NCI-H2196 treated with DMSO at 0.1 percent for 48 hours (cell line): ENCODE measurements around the gene AHCTF1.
"Not testable (repeated sequence)": the region's sequence is repeated elsewhere in the genome, so short reads cannot be mapped to it uniquely, and the experiment has no call there.

ENCODE experiments used
- DNase-seq: peaks from one replicate; lab custom pipeline; 2025; ENCODE audit not compliant: unreplicated experiment; lab: John Stamatoyannopoulos, UW

Gene AHCTF1

DNA sequence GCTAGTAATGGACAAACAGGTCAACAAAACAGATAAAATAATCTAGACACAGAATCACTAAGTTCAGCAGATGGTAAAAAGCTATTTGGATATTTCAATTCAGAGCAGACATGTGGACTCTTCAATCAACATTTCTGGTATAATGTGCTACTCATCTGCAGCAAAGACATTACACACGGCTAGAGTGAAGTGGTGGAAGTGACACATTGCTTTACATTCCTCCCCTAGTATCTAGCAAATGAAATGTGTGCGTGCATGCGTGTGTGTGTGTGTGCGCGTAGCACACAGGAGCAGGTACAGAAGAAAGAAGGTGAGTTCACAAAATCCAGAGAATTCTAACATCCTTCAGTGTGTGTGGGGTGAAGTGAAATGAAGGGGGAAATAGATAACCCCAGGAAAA is 8.3 kb downstream of the AHCTF1 start:
- DNase-seq = no peak

DNA sequence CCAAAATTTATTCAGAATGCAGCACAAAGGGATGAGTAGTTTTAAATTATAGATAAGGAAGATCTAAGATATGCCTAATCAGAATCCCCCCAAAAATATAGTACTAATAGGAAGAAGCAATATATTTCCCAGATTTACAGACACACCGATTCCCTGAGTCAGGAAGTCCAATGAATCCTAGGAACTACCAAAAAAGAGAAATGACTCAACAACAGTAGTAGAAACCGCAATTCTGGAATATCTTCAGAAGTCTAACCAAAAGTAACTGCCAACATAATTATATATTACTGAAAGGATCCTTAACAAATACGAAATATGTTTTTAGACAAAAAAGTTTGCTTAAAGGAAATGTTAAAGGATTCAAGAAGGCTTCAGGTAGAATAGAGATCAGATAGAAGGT is 10.3 kb downstream of the AHCTF1 start:
- DNase-seq = no peak

DNA sequence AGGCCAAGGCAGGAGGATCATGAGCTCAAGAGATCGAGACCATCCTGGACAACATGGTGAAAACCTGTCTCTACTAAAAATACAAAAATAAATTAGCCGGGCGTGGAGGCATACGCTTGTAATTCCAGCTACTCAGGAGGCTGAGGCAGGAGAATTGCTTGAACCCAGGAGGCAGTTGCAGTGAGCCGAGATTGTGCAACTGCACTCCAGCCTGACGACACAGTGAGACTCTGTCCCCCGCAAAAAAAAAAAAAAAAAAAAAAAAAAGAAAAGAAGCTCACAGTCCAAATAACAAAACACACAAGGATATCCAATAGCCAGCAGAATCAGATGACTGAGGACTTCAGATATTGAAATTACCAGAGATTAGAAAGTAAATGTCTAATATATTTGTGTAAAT is 11.8 kb downstream of the AHCTF1 start:
- DNase-seq = no peak

DNA sequence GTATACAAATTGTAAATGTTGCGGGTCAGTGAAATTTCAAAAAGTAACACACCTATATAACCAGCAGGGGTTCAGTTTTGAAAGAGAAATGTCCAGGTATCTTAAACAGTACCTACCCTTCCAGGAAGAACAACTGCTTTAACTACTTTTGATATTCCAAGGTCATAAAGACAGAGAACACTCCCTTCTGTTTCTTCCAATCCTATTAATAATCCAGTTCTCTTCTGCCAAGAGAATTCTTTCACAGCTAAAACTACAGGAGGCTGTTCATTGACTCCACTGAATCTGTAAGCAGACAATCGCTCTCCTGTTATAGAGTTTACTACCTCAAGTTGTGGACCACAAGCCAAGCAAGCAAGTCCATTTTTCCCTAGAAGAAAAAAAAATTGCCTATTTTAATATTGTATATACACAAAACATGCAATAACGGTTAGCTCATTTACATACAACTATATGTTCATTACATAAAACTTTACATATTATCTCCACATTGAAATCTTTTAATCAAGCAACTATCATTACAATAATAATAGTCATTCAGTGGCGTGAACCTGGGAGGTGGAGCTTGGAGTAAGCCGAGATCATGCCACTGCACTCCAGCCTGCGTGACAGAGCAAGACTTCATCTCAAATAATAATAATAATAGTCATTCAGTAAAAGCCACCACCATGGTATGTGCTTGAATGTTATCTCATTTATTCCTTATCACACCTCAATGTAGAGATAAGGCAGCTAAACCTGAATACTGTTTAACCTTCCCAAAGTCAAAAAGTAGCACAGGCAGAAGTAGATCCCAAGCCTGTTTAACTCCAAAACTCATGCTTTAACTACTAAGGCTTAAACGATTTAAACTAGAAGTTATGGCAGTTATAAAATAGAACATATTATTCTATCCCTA is 15.5 kb downstream of the AHCTF1 start:
- DNase-seq = not testable (repeated sequence)

DNA sequence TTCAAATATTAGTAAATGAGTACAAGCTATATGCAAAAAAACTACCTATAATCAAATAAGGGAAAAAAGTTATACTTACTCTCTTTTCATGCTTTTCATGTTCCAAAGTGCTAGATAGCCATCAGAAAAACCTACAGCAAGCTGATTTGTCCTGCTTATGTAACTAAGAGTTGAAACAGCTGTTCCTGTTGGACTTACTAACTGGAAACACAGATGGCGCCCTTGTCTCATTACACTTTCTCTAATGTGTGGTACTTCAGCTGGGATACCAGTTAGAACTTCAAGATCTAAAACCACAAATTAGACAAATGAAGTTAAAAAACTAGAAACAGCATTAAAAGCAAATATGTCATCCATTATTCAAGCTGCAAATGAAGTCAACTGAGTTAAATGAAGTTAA is 24.3 kb downstream of the AHCTF1 start:
- no peak for DNase-seq

DNA sequence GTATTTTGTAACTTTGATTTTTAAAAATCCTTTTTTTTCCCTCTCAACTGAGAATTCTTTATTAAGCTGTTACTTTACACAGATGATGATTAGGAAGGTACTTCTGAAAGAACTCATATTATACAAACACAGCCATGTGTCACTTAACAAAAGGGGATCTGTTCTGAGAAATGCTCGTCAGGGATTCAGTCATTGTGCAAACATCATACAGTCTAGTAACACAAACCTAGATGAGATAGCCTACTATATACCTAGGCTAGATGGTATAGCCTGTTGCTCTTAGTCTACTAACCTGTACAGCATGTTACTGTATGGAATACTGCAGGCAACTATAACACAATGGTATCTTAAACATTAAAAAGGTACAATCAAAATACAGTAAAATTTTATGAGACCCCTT is 24.9 kb downstream of the AHCTF1 start:
- DNase-seq = no peak

DNA sequence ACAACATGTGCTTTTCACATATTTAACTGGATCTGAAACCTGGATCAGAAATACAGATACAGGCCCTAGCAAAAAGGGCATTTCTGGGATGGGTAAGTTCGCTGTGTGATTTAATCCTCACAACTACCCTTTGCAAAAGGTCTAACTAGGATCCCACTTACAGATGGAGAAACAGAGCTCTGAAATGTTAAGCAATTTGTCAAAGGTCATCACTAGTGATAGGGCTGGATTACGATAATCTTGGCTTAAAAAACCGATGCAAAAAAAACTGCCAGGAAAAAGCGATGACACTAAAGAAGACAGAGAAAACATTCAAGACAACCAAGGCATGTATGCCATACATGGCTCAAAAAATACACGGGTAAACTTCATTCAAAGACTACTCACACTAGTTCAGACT is 29.9 kb downstream of the AHCTF1 start:
- no peak for DNase-seq

DNA sequence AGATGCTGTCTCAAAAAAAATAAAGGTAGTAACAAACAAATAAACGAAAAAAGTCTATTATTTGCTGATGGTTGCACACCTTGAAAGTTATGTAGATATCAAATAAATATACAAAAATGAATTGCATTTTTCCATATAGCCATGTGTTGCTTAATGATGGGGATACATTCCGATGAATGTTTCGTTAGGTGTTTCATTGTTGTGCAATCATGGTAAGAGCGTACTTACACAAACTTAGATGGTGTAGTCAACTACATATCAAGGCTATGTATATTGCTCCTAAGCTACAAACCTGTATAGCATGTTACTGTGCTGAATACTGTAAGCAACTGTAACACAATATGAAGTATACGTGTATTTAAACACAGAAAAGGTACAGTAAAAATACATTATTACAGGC is 34.4 kb downstream of the AHCTF1 start:
- no peak for DNase-seq

DNA sequence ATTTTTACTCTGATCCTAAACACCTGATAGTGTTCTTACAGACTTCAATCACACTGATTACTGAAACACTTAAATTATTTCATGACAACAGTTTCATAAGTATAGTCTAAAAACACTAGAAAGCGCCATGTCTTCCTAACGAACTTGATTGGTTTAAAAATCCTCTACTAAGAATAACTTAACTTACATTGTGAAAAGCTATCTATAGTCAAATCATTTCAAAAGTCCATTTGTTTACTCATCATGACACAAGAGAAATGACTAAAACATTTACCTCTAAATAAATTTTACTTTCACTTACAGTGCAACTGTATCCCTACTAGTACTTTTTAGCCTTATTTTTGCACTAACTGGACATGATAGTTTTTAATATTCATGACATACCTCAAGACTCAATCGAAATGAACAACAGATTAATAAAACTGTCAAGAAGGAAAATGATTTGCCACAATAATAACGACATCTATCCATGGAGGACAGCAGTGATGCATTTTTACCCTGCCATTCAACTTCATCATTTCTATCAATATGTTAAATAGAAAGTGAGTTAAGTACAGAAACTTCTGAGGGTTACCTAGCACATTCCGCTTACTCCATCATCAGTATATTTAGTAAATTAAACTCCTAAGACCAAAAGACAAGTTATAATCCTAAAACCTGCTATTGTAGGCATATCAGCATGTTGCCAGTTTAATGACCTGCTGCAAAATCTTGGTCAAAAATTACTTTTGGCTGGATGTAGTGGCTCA is 38.4 kb downstream of the AHCTF1 start:
- DNase-seq = no peak

DNA sequence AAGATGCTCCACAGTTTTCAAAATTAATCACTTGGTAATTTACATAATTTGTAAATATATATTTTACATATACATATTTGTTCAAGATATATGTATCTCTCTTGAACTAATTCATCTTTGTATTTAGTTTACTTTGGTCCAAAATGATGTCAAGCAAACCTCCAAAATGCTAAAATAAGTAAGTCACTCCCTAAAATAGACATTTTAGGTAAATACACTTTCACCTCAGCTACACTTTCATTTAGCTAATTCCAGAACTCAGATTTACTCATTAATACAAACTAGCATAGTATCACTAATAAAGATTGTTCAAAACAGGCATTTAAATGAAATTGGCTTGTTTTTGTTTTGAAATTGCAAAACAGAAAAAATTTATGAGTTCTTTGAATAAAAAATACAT is 40.6 kb downstream of the AHCTF1 start:
- no peak for DNase-seq

DNA sequence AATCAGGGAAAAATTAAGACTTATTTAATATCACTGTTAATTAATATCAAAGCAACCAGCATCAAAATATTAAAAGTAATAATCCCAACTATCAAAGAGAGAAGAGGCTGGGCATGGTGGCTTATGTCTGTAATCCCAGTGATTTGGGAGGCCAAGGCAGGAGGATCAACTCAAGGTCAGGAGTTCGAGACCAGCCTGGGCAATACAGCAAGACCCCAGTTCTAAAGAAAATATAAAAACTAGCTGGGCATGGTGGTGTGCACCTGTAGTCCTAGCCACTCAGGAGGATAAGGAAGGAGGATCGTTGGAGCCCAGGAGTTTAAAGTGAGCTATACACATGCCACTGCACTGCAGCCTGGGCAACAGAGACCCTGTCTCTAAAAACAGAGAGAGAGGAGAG is 43.2 kb downstream of the AHCTF1 start:
- DNase-seq = no peak

DNA sequence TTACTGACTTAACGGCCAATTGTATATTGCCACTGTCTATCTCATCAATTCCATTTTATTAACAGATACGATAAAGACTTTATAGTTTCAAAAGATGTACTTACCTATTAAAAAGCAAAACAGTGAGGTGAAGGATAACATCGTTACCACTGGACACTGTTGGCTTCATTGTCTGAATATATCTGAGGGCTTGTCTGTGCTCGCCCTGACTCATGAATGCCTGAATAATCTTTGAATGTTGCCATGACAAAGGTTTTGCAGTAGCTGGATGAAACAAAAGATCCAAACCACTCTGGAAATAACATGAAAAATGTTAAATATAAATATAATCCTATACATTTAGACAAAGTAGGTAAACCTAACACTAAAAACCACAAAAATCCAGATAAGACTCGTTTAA is 46.4 kb downstream of the AHCTF1 start:
- DNase-seq = not testable (repeated sequence)

DNA sequence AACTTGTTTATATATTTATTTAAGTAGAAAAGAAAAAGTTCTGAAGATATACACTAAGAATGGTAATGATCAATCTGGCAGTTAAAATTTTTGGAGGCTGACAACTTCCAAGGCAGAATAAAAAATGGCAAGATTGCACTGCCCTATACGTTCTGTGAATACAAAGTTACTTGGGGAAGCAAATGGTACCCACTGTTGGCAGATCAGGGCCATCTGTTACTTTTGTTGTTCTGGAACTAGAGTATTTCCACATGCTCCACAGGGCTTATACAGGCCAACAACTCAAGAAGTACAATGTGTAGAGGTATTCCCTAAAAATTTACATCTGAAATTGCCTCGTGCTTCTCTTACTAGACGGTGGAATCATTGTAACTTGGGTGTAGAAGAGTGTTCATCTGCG is 53.2 kb downstream of the AHCTF1 start:
- DNase-seq = no peak

DNA sequence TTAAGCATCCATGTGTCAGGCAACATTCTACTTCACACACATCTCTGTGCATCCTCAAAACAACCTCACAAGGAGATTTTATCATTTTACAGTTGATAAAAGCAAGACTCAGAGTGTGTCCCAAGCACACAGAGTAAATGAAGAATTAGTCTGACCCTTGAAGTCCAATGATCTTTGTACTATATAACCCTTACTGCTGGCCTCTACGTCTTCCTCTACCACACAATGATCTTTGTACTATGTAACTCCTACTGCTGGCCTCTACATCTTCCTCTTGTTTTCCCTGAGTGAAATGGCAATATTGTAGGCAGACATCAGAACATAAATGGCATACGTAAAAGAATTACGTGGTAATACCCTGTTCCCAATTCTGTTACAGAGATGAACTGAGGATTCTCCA is 55.3 kb downstream of the AHCTF1 start:
- DNase-seq = no peak

DNA sequence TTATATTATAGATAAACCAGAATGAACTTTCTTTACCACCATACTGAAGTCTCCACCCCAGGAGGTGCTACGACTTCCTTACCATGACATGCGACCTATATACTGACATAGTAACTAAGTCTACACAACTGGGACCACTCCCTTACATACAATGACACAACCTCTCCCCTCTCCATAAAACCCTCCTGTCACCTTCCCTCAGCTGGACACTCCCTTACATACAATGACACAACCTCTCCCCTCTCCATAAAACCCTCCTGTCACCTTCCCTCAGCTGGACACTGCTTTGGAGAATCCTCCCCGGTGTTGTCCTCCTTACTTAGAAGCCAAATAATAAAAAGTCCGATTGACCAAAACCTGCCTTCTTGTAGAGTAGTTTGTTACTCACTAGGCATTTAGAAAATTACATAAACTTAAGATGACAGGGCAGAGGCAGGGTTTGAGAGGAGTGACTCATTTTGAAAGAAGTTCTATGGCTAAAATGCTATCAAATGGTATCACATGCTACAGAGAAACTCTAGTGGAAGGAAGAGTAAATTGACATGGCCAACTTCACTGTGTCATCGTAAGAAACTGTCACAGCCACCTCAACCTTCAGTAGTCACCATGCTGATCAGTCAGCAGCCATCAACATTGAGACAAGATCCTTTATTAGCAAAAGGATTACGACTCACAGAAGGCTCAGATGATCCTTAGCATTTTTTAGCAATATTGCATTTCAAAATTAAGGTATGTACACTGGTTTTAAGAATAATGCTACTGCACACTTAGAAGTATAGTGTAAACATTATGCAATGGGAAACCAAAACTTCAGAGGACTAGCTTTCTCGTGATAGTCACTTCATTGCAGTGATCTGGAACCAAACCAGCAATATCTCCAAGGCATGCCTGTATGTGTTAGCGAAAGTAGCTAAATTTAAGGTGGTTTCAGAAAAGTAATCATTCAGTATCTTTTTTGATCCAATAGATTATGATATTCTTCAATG is 56.4 kb downstream of the AHCTF1 start:
- DNase-seq = no peak

DNA sequence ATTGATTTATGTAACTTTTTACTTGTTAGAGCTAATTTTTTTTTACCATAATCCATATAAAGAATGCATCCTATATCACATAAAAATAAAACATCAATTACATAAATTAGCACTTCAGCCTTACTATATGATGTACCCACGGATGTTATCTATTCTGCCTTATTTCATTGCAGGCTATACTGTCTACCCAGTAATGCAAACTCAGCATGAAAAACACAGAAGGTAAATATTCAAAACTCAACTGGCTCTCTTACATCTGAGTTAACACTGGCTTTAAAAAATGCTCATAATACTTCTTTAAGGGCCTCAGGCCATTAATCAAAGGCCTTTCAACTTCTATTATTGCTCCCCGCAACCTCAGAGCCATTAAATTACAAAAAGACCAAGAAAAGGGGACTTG is 65.8 kb downstream of the AHCTF1 start:
- DNase-seq = no peak

DNA sequence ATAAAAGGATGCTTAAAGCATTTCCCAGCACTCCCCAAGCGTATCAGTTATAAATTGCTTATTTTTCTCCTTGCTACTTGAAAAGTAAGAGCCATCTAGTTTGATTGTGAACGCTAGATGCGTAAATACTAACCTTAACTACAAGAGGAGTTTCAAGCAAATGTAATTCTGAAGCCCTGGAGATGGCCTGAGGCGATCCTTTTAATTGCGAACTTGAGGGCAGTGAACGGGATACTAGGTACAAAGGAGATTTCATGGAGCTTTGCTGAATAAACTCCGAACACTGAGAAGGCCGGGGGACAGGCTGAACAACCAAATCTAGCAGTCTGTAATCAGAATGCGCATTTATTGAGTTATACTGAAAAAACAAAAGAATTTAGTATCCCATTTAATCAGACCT is 68.0 kb downstream of the AHCTF1 start:
- not testable (repeated sequence) for DNase-seq

DNA sequence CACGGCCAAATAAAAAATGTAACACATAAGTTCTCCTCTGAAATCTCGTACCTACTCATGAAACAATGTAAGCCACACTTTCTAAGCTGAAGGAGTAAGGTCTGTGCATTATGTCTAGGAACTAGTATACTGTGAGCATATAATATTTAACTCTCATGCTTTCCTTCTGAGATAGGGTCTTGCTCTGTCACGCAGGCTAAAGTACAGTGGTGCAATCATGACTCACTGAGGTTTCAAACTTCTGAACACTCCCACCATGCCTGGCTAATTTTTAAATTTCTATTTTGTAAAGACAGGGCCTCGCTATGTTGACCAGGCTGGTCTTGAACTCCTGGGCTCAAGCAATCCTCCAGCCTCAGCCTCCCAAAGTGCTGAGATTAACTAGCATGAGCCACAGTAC is 71.3 kb downstream of the AHCTF1 start:
- no peak for DNase-seq

DNA sequence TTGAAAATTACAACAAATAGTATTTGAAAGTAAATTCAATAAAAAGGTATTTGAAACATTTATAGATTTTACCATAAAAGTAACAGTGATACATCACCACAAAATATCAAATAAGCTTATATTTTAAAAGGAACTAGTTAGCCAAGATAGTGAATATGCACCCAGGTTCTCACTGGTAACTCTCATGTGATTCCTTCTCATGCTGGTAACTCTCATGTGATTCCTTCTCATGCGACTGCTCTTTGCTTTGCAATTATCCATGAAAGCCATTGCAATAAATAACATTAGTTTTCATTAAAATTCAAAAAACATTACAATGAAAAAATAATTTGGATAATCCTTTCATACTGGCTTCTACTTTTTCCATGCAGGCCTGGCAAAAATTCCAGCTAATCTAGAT is 75.4 kb downstream of the AHCTF1 start:
- no peak for DNase-seq

DNA sequence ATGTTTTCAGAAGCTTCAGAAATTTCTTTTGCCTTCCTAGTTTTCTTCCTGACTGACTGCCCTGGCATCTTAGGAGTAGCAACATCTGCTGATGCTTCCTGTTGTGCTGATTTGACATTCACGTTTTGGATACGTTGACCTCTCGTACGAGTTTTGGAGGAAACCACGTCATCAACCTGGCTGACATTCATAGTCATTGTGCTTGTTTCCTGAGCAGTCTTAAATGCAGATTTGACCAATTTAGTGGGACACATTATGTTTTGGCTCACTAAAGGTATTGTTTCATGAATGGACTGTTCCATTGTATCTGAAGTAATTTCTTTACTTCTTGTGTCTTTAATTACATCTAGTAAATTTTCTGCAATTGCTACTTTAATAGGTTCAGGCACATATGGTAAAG is 81.1 kb downstream of the AHCTF1 start:
- DNase-seq = not testable (repeated sequence)

DNA sequence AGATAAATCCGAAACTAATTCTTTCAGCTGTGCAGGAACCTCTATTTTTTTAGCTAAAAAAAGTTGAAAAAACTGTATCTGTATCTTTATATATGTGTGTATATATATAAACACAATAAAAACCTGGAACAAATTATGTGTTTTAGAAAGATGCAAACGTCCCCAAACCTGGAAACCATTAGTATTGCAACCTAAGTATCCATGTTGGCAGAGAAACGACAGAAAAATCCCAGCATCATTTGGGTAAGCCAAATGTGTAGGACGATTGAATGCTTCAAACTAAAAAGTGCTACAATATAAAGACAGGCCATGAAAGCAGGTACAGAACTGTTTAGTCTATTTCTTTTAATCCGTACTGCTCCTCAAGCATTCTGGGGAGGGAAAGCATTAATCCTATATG is 87.9 kb downstream of the AHCTF1 start:
- DNase-seq = no peak
